Endothelial cell of umbilical vein (primary cell): Measurements from ENCODE around the gene RGS6. TPM values are rescaled to one million over a fixed set of nuclear protein-coding genes. Genes with fewer than 3 reads are reported as not detected.

Source experiments
- BruUV-seq: library from RNA; stranded (reverse); fragments of 400-500 nt; replicated peaks from 2 replicates; lab custom pipeline; 2021; lab: Mats Ljungman, UMichigan
- CTCF ChIA-PET: fragments of 300-600, 350-600 bp; sonication (Branson Sonifier 250); formaldehyde crosslinking; loops from one replicate; lab custom pipeline; 2021; ENCODE audit warnings: antibody characterized with exemption, inconsistent platforms; lab: Charles Lee
- POLR2A ChIA-PET: fragments of 300-600, 350-600 bp; sonication (Branson Sonifier 250); formaldehyde crosslinking; loops from one replicate; lab custom pipeline; 2021; ENCODE audit warnings: antibody characterized with exemption, inconsistent platforms; lab: Charles Lee
- DNase-seq: peaks from one replicate; pipeline ENCODE4 v3.0.0-alpha.2; 2011; ENCODE audit warnings: low read depth, low spot score
- FAIRE-seq: peaks from 2 replicates; lab custom pipeline; 2011; peaks lifted over from hg19 to GRCh38; lab: Jason Lieb, UNC
- H2AFZ ChIP-seq: 2 replicates; pipeline ENCODE4 v1.6.0; 2012; ENCODE audit warnings: low read depth, low read length, control low read depth, inconsistent platforms
- H3K27ac ChIP-seq: 2 replicates; pipeline ENCODE4 v1.5.1; 2011; ENCODE audit warnings: low read depth, mild to moderate bottlenecking, control low read depth, low read length, moderate library complexity; ENCODE audit not compliant: insufficient read depth
- H3K27me3 ChIP-seq, 2 experiments: 2 replicates each; pipeline versions ENCODE4 v1.6.0 to v1.6.1; 2011; ENCODE audit warnings: low read length in 2 of 2, mixed read lengths in 1 of 2; ENCODE audit not compliant: control insufficient read depth in 2 of 2, insufficient read depth in 2 of 2
- H3K36me3 ChIP-seq, 2 experiments: 2 replicates in 1 of 2; 3 replicates in 1 of 2; pipeline ENCODE4 v1.5.1; 2011; ENCODE audit warnings: low read length in 2 of 2, mild to moderate bottlenecking in 1 of 2, moderate library complexity in 1 of 2; ENCODE audit not compliant: control insufficient read depth in 2 of 2, insufficient read depth in 2 of 2; ENCODE audit errors: extremely low read depth in 1 of 2
- H3K4me1 ChIP-seq: 3 replicates; pipeline ENCODE4 v1.5.1; 2011; ENCODE audit warnings: mild to moderate bottlenecking, low read length; ENCODE audit not compliant: control insufficient read depth, insufficient read depth; ENCODE audit errors: extremely low read depth
- H3K4me2 ChIP-seq: 2 replicates; pipeline ENCODE4 v1.6.1; 2011; ENCODE audit warnings: low read length, control low read depth, mixed read lengths; ENCODE audit not compliant: insufficient read depth
- H3K4me3 ChIP-seq, 3 experiments: fragments of 200-600 bp in 1 of 3; sonication (generic), shearing (Covaris generic) in 1 of 3; replicated peaks in 1 of 3; 2 replicates each; pipeline ENCODE4 v1.5.1; 2011 to 2016; ENCODE audit warnings: control low read depth in 3 of 3, low read length in 3 of 3, mild to moderate bottlenecking in 2 of 3, inconsistent platforms in 1 of 3, low read depth in 1 of 3, moderate library complexity in 1 of 3; ENCODE audit not compliant: insufficient read depth in 1 of 3
- H3K79me2 ChIP-seq: 2 replicates; pipeline ENCODE4 v1.6.0; 2012; ENCODE audit warnings: low read length, inconsistent platforms; ENCODE audit not compliant: control insufficient read depth, insufficient read depth
- H3K9ac ChIP-seq: replicated peaks from 2 replicates; pipeline ENCODE3; 2011; ENCODE audit warnings: low read length, control low read depth; ENCODE audit not compliant: insufficient read depth; ENCODE audit errors: extremely low read depth
- H3K9me1 ChIP-seq: replicated peaks from 3 replicates; pipeline ENCODE4 v1.6.0; 2011; ENCODE audit warnings: mild to moderate bottlenecking, low read length; ENCODE audit not compliant: control insufficient read depth, insufficient read depth; ENCODE audit errors: extremely low read depth
- H3K9me3 ChIP-seq: replicated peaks from 2 replicates; pipeline ENCODE4 v1.5.1; 2012; ENCODE audit warnings: low read length, inconsistent platforms; ENCODE audit not compliant: control insufficient read depth, insufficient read depth
- H4K20me1 ChIP-seq: replicated peaks from 2 replicates; pipeline ENCODE3; 2011; ENCODE audit warnings: mild to moderate bottlenecking, low read length; ENCODE audit not compliant: control insufficient read depth, insufficient read depth; ENCODE audit errors: extremely low read depth
- EZH2 ChIP-seq: IDR thresholded peaks from 2 replicates; pipeline ENCODE4 v1.6.1; 2012; ENCODE audit warnings: borderline replicate concordance, low read depth, mild to moderate bottlenecking, moderate library complexity, low read length, inconsistent platforms; ENCODE audit not compliant: severe bottlenecking
- FOS ChIP-seq: IDR thresholded peaks from 2 replicates; pipeline ENCODE4 v1.6.1; 2011; ENCODE audit warnings: mild to moderate bottlenecking, low read length, moderate library complexity, borderline replicate concordance; ENCODE audit not compliant: insufficient read depth
- GATA2 ChIP-seq: IDR thresholded peaks from 2 replicates; pipeline ENCODE4 v1.7.0; 2011; ENCODE audit warnings: low read depth, mild to moderate bottlenecking, moderate library complexity, mixed read lengths, low read length; ENCODE audit not compliant: insufficient read length, insufficient read depth
- JUN ChIP-seq: IDR thresholded peaks from 2 replicates; pipeline ENCODE4 v1.6.1; 2011; ENCODE audit warnings: borderline replicate concordance, low read depth; ENCODE audit not compliant: insufficient read length, insufficient read depth
- MYC ChIP-seq: IDR thresholded peaks from one replicate; pipeline ENCODE4 v1.6.1; 2011; ENCODE audit warnings: mild to moderate bottlenecking, low read depth, low read length
- POLR2A ChIP-seq: IDR thresholded peaks from 2 replicates; pipeline ENCODE4 v1.6.1; 2012; ENCODE audit warnings: low read depth, mild to moderate bottlenecking, control low read depth, low read length
- POLR2AphosphoS5 ChIP-seq: IDR thresholded peaks from 2 replicates; pipeline ENCODE4 v1.6.1; 2012; ENCODE audit warnings: low read depth, mild to moderate bottlenecking, control low read depth, low read length, moderate library complexity; ENCODE audit not compliant: insufficient read depth
- dilution Hi-C: fragments of 300-500 bp; cut with MboI; formaldehyde crosslinking; loops from one replicate; pipeline ENCODE4 v1.15.0; 2019; ENCODE audit warnings: low sequenced_read_pairs; ENCODE audit not compliant: extremely low pct_ligation_motif_present
- intact Hi-C: fragments of 100-400 bp; cut with micrococcal nuclease; formaldehyde crosslinking; loops from one replicate; pipeline ENCODE4 v1.10.0; 2022
- polyA plus RNA-seq, 4 experiments: library from polyadenylated mRNA; depleted of rRNA in 3 of 4; stranded (reverse) in 3 of 4; unstranded in 1 of 4; fragments of >200 nt; gene quantifications; 2 replicates each; pipeline versions ENCODE4 v1.2.1 to v1.2.3, GENCODE V29; 2011 to 2012; ENCODE audit warnings: missing spikeins in 1 of 4
- total RNA-seq: library from RNA; stranded (reverse); gene quantifications from 2 replicates; pipeline ENCODE4 v1.2.3, GENCODE V29; 2021
- TF ChIP-seq, protein P1 (sequence below), 2 donors: IDR thresholded peaks; 1 replicate in 1 of 2; 2 replicates in 1 of 2; pipeline ENCODE4 v1.5.1; 2011; ENCODE audit warnings: low read length in 2 of 2, mild to moderate bottlenecking in 2 of 2, moderate library complexity in 2 of 2, control low read depth in 1 of 2, inconsistent platforms in 1 of 2, low read depth in 1 of 2; ENCODE audit not compliant: insufficient read depth in 1 of 2; ENCODE audit errors: extremely low read depth in 1 of 2
- TF ChIP-seq, protein P2 (sequence below): IDR thresholded peaks from 2 replicates; pipeline ENCODE4 v1.6.1; 2011; ENCODE audit not compliant: insufficient read depth, insufficient read length

The RGS6 gene
- total and polyA plus RNA-seq, 2 donors (not counting 3 experiments of a cell fraction or from before 2014, with no cell fraction given), result not detected

DNA sequence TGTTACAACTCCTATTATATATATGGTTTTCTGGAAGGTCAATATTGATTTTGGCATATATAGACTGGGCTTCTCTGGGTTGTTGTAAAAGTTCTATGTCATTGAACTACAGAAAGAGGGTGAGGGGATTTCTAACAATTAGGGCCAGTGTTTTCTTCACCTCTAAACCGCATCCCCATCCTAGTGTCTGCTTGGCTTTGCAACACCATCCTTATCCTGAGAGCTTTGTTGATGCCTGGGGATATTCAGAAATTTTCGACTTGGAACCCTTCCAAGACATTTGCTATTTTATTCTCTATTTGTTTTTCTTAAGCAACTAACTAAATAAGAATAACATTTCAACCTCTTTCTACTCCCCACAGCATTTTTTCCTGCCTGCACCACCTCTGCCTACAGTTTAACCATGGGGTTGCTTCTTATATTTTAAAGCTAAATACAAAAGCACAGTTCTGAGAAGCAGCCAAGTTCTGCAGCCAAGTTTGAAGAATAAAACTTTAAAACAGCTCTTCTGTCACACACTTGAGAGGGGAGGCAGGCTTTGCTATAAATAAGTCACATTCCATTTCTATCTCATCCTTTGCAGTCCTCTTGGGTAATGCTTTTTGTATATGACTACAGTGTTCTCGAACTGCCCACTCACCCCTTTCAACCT lies 53.4 kb downstream of the RGS6 start:
- H3K36me3 ChIP-seq, result no peaks in the 10 kb centered on the region
- H3K4me1 ChIP-seq, result no peaks in the 10 kb centered on the region
- DNase-seq, result no peak
- BruUV-seq, result no TSS peak
- no peak overlapping the region for H3K4me2 ChIP-seq
- H3K27me3 ChIP-seq, result no peaks in the 10 kb centered on the region
- H4K20me1 ChIP-seq, result no peaks in the 10 kb centered on the region
- no peaks in the 10 kb centered on the region for H3K79me2 ChIP-seq
- POLR2A ChIA-PET, result no interaction called here
- CTCF ChIA-PET, result no interaction called here
- H3K9me1 ChIP-seq, result no peaks in the 10 kb centered on the region
- no peak overlapping the region for H3K9ac ChIP-seq
- dilution Hi-C loops (no loop called here), intact Hi-C loops (no loop called here)
- H3K27ac ChIP-seq, result no peak overlapping the region
- TF ChIP-seq GATA2, result no peak
- TF ChIP-seq, protein P1, sequence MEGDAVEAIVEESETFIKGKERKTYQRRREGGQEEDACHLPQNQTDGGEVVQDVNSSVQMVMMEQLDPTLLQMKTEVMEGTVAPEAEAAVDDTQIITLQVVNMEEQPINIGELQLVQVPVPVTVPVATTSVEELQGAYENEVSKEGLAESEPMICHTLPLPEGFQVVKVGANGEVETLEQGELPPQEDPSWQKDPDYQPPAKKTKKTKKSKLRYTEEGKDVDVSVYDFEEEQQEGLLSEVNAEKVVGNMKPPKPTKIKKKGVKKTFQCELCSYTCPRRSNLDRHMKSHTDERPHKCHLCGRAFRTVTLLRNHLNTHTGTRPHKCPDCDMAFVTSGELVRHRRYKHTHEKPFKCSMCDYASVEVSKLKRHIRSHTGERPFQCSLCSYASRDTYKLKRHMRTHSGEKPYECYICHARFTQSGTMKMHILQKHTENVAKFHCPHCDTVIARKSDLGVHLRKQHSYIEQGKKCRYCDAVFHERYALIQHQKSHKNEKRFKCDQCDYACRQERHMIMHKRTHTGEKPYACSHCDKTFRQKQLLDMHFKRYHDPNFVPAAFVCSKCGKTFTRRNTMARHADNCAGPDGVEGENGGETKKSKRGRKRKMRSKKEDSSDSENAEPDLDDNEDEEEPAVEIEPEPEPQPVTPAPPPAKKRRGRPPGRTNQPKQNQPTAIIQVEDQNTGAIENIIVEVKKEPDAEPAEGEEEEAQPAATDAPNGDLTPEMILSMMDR (IDR thresholded peaks at IDR 0.05; ENCODE audit: extremely low read depth in 1 of 2, insufficient read depth in 1 of 2, low read depth in 1 of 2, low read length in 2 of 2), result no peak
- no peak for TF ChIP-seq POLR2A
- no peak for TF ChIP-seq MYC
- TF ChIP-seq JUN, result no peak
- no peak for TF ChIP-seq FOS
- TF ChIP-seq POLR2AphosphoS5, result no peak
- no peak for TF ChIP-seq EZH2
- TF ChIP-seq, protein P2, sequence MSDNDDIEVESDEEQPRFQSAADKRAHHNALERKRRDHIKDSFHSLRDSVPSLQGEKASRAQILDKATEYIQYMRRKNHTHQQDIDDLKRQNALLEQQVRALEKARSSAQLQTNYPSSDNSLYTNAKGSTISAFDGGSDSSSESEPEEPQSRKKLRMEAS, result no peak
- H3K4me3 ChIP-seq, result no peak overlapping the region
- no peak for FAIRE-seq
- H3K9me3 ChIP-seq, result peaks cover 2% of the 10 kb centered on the region
- no peak overlapping the region for H2AFZ ChIP-seq
